ENCODE data around the gene CDK3.
"Not testable (repeated sequence)": the region's sequence is repeated elsewhere in the genome, so short reads cannot be mapped to it uniquely, and the experiment has no call there.

CDK3 gene

GRCh38 chr17:76039121-76039520 lies 38.5 kb downstream of the CDK3 start:
- no peak for DNase-seq (ENCODE audit: low read depth in 2 of 2)

- DNase-seq (ENCODE audit: low read depth in 2 of 2), result no peak
Measured at GRCh38 chr17:76040376-76040775, 39.7 kb downstream of the CDK3 start.

GRCh38 chr17:76042868-76043267 lies 42.2 kb downstream of the CDK3 start:
- not testable (repeated sequence) for DNase-seq (ENCODE audit: low read depth in 2 of 2)

GRCh38 chr17:76044475-76045007 lies 43.9 kb downstream of the CDK3 start:
- not testable (repeated sequence) for DNase-seq (ENCODE audit: low read depth in 2 of 2)

- DNase-seq (ENCODE audit: low read depth in 2 of 2), result no peak
Measured at GRCh38 chr17:76046064-76046463, 45.4 kb downstream of the CDK3 start.

GRCh38 chr17:76048025-76048605 lies 47.5 kb downstream of the CDK3 start:
- DNase-seq (ENCODE audit: low read depth in 2 of 2), result no peak

GRCh38 chr17:76048711-76049110 lies 48.1 kb downstream of the CDK3 start:
- DNase-seq (ENCODE audit: low read depth in 2 of 2), result no peak

GRCh38 chr17:76049239-76049638 lies 48.6 kb downstream of the CDK3 start:
- DNase-seq (ENCODE audit: low read depth in 2 of 2), result no peak

GRCh38 chr17:76049836-76050537 lies 49.3 kb downstream of the CDK3 start:
- DNase-seq (ENCODE audit: low read depth in 2 of 2), result no peak

- no peak for DNase-seq (ENCODE audit: low read depth in 2 of 2)
Measured at GRCh38 chr17:76050538-76051467, 50.1 kb downstream of the CDK3 start.

- DNase-seq (ENCODE audit: low read depth in 2 of 2), result no peak
Measured at GRCh38 chr17:76051561-76051960, 50.9 kb downstream of the CDK3 start.

- no peak for DNase-seq (ENCODE audit: low read depth in 2 of 2)
Measured at GRCh38 chr17:76053246-76054111, 52.8 kb downstream of the CDK3 start.

GRCh38 chr17:76054112-76054476 lies 53.4 kb downstream of the CDK3 start:
- no peak for DNase-seq (ENCODE audit: low read depth in 2 of 2)
